ENCODE data around the gene ADAM30. TPM values are rescaled to one million over a fixed set of nuclear protein-coding genes. Genes with fewer than 3 reads are reported as not detected.

The ADAM30 gene
- total and polyA plus RNA-seq, 2 donors (not counting 1 experiment from before 2014, with no cell fraction given): not detected

GRCh38 chr1:119902775-119903442 is 6.6 kb upstream of the ADAM30 start:
- Histone ChIP-seq H4K20me1 (ENCODE audit: control insufficient read depth, extremely low read depth, insufficient read depth, low read length) (no peaks in the 10 kb centered on the region), H3K36me3 (ENCODE audit: control insufficient read depth, insufficient read depth, low read length) (no peaks in the 10 kb centered on the region), H3K4me3 (replicated peaks in 1 of 4; ENCODE audit: control extremely low read depth in 1 of 4, insufficient read depth in 1 of 4, low read depth in 3 of 4, low read length in 4 of 4) (no peak overlapping the region), H2AFZ (ENCODE audit: low read length) (no peak overlapping the region), H3K79me2 (ENCODE audit: control insufficient read depth, insufficient read depth, low read length) (no peaks in the 10 kb centered on the region), H3K9ac (ENCODE audit: insufficient read depth, low read length) (no peak overlapping the region), H3K27me3 (ENCODE audit: control insufficient read depth, insufficient read depth, low read length) (no peaks in the 10 kb centered on the region), H3K4me1 (ENCODE audit: control insufficient read depth, extremely low read depth, insufficient read depth, low read length) (no peaks in the 10 kb centered on the region), H3K4me2 (ENCODE audit: extremely low read depth, insufficient read depth, low read length) (no peak overlapping the region), H3K27ac (ENCODE audit: insufficient read depth, low read length) (no peak overlapping the region), H3K9me3 (ENCODE audit: control insufficient read depth, insufficient read depth, low read depth, low read length) (no peaks in the 10 kb centered on the region)
- no peak for TF ChIP-seq EZH2 (IDR thresholded peaks at IDR 0.05; ENCODE audit: low read length, missing control alignments)
- TF ChIP-seq, protein P1, sequence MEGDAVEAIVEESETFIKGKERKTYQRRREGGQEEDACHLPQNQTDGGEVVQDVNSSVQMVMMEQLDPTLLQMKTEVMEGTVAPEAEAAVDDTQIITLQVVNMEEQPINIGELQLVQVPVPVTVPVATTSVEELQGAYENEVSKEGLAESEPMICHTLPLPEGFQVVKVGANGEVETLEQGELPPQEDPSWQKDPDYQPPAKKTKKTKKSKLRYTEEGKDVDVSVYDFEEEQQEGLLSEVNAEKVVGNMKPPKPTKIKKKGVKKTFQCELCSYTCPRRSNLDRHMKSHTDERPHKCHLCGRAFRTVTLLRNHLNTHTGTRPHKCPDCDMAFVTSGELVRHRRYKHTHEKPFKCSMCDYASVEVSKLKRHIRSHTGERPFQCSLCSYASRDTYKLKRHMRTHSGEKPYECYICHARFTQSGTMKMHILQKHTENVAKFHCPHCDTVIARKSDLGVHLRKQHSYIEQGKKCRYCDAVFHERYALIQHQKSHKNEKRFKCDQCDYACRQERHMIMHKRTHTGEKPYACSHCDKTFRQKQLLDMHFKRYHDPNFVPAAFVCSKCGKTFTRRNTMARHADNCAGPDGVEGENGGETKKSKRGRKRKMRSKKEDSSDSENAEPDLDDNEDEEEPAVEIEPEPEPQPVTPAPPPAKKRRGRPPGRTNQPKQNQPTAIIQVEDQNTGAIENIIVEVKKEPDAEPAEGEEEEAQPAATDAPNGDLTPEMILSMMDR (conservative IDR thresholded peaks at IDR 0.05 in 1 of 2, IDR thresholded peaks at IDR 0.05 in 1 of 2; ENCODE audit: low read depth in 1 of 2, low read length in 2 of 2): no peak
- no peak for DNase-seq (ENCODE audit: low read depth in 2 of 2)

GRCh38 chr1:119898981-119899720 is 2.8 kb upstream of the ADAM30 start:
- no peak overlapping the region for H3K4me3 ChIP-seq (replicated peaks in 1 of 4; ENCODE audit: control extremely low read depth in 1 of 4, insufficient read depth in 1 of 4, low read depth in 3 of 4, low read length in 4 of 4)
- no peaks in the 10 kb centered on the region for H3K9me3 ChIP-seq (ENCODE audit: control insufficient read depth, insufficient read depth, low read depth, low read length)
- no peak overlapping the region for H3K9ac ChIP-seq (ENCODE audit: insufficient read depth, low read length)
- H2AFZ ChIP-seq (ENCODE audit: low read length): no peak overlapping the region
- TF ChIP-seq, protein P1 (conservative IDR thresholded peaks at IDR 0.05 in 1 of 2, IDR thresholded peaks at IDR 0.05 in 1 of 2; ENCODE audit: low read depth in 1 of 2, low read length in 2 of 2): no peak
- no peak for TF ChIP-seq EZH2 (IDR thresholded peaks at IDR 0.05; ENCODE audit: low read length, missing control alignments)
- no peaks in the 10 kb centered on the region for H3K27me3 ChIP-seq (ENCODE audit: control insufficient read depth, insufficient read depth, low read length)
- no peaks in the 10 kb centered on the region for H3K79me2 ChIP-seq (ENCODE audit: control insufficient read depth, insufficient read depth, low read length)
- no peak for DNase-seq (ENCODE audit: low read depth in 2 of 2)
- H3K27ac ChIP-seq (ENCODE audit: insufficient read depth, low read length): no peak overlapping the region
- H3K4me1 ChIP-seq (ENCODE audit: control insufficient read depth, extremely low read depth, insufficient read depth, low read length): no peaks in the 10 kb centered on the region
- H3K4me2 ChIP-seq (ENCODE audit: extremely low read depth, insufficient read depth, low read length): no peak overlapping the region
- H4K20me1 ChIP-seq (ENCODE audit: control insufficient read depth, extremely low read depth, insufficient read depth, low read length): no peaks in the 10 kb centered on the region
- H3K36me3 ChIP-seq (ENCODE audit: control insufficient read depth, insufficient read depth, low read length): no peaks in the 10 kb centered on the region

DNA sequence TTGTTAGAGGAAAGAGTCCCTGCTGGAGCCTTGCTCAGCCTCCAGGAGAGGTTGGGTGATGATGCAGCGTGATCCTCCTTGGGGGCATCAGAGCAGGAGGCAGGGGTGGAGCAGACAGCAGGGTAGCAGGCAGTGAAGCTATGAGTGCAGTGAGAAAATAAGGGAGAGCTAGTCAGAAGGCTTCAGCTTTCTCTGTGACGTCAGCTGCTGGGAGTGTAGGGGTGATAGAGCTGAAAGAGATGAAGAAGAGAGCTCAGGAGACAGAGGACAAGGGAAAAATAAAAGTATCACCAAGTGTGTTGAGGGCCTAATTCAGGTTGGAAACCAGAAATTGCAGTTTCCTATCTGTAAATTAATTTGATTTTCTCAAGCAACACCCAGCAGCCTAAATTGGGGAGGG is 2.2 kb upstream of the ADAM30 start:
- no peak overlapping the region for H3K4me2 ChIP-seq (ENCODE audit: extremely low read depth, insufficient read depth, low read length)
- no peaks in the 10 kb centered on the region for H3K9me3 ChIP-seq (ENCODE audit: control insufficient read depth, insufficient read depth, low read depth, low read length)
- H3K4me3 ChIP-seq (replicated peaks in 1 of 4; ENCODE audit: control extremely low read depth in 1 of 4, insufficient read depth in 1 of 4, low read depth in 3 of 4, low read length in 4 of 4): no peak overlapping the region
- H4K20me1 ChIP-seq (ENCODE audit: control insufficient read depth, extremely low read depth, insufficient read depth, low read length): no peaks in the 10 kb centered on the region
- no peak overlapping the region for H2AFZ ChIP-seq (ENCODE audit: low read length)
- no peaks in the 10 kb centered on the region for H3K79me2 ChIP-seq (ENCODE audit: control insufficient read depth, insufficient read depth, low read length)
- H3K9ac ChIP-seq (ENCODE audit: insufficient read depth, low read length): no peak overlapping the region
- DNase-seq (ENCODE audit: low read depth in 2 of 2): no peak
- no peaks in the 10 kb centered on the region for H3K4me1 ChIP-seq (ENCODE audit: control insufficient read depth, extremely low read depth, insufficient read depth, low read length)
- no peak overlapping the region for H3K27ac ChIP-seq (ENCODE audit: insufficient read depth, low read length)
- no peak for TF ChIP-seq EZH2 (IDR thresholded peaks at IDR 0.05; ENCODE audit: low read length, missing control alignments)
- TF ChIP-seq, protein P1 (conservative IDR thresholded peaks at IDR 0.05 in 1 of 2, IDR thresholded peaks at IDR 0.05 in 1 of 2; ENCODE audit: low read depth in 1 of 2, low read length in 2 of 2): no peak
- no peaks in the 10 kb centered on the region for H3K27me3 ChIP-seq (ENCODE audit: control insufficient read depth, insufficient read depth, low read length)
- H3K36me3 ChIP-seq (ENCODE audit: control insufficient read depth, insufficient read depth, low read length): no peaks in the 10 kb centered on the region
